Middle frontal gyrus (tissue), 1 donor: ENCODE results near the gene UPF2.
"Not testable (repeated sequence)": the region's sequence is repeated elsewhere in the genome, so short reads cannot be mapped to it uniquely, and the experiment has no call there.

Source experiments
- DNase-seq: peaks from one replicate; pipeline ENCODE4 v3.0.0-alpha.2; 2015; ENCODE audit warnings: low spot score; ENCODE audit errors: extremely low spot score

Gene UPF2

DNA sequence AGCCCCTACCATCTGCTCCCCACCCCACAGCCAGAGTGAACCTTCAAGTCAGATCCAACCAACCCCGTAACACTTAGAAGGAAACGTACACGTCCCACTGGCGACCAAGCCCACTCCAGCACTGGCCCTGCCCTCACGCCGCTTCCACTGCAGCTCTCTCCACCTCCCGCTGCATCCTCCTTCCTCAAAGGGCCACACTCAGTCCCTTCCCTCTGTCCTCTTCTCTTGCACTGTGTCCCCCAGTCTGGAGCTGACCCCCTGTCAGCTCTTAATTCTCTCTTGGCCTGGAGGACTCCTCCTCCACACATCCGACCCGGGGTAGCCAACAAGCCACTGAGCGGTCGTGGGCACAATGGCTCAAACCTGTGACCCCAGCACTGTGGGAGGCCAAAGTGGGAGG lies 133.6 kb downstream of the UPF2 start:
- no peak for DNase-seq

DNA sequence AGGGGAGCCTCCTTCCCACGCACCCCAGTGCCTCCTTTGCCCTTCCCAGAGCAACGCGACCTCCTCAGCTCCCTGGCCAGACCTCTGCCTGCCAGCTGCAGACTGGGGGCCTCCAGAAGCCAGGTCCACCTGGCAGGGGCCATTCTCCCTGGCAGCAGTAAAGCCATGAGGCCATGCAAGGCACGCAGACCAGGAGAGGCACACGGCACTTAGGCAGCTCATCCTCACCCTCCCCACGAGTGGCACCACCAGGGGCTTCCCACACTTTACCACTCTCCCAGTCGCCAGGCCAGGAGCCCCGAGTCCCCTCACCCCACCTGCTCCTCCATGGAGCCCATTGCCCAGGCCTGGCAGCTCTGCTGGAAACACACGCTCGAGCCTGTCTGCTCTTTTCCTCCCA lies 134.1 kb downstream of the UPF2 start:
- DNase-seq = no peak

DNA sequence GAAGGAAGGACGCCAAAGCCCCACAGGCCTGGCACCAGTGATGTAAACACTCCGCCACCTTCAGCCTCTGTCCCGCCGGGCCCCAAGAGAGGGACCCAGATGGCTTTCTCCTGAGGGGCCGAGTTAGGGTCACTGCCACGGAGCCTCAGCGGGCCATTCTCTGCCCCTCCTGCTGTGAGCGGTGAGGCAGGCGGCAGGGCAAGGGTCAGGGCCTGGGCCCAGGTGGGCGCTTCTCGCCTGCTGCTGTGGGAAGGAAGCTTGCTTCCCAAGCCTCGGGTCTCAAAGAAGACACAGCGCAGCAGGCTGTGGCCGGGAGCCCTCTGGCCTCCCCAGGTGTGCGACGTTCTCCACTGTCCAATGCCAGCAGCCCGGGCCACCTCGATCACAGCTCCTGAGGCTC lies 134.7 kb downstream of the UPF2 start:
- no peak for DNase-seq

DNA sequence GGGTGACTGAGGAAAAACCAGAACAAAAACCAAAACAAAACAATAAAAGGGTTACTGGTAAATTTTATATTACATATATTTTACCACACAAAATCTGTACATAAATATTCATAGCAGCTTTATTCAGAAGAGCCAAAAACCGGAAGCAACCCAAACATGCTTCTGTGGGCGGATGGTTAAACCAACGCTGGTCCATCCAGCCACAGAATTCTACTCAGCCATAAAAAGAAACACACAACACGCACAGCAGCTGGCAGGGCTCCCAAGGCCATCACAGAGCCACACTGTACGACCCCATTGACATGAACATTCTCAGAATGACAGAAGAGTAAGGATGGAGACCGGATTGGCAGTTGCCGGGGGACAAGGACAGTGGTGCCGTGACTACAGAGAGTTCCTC lies 135.9 kb downstream of the UPF2 start:
- DNase-seq = no peak

DNA sequence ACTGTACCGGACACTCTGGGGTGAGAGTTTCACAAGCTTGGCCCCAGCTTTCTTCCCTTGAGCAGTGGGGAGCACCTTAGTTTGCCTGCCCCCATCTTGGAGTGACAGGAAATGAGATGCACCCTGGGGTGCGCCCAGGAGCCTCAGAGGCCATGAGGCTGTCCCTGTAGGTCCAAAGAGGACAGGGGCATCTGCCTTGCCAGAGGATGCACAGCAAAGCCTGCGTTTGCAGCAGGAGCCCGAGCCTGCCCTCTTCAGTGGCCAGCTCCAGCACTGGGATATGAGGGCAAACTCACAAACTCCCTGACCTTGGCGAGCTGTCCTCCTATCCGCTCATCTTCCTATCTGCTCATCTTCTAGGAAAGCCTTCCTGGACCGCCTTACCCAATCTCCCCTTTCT lies 140.0 kb downstream of the UPF2 start:
- no peak for DNase-seq

DNA sequence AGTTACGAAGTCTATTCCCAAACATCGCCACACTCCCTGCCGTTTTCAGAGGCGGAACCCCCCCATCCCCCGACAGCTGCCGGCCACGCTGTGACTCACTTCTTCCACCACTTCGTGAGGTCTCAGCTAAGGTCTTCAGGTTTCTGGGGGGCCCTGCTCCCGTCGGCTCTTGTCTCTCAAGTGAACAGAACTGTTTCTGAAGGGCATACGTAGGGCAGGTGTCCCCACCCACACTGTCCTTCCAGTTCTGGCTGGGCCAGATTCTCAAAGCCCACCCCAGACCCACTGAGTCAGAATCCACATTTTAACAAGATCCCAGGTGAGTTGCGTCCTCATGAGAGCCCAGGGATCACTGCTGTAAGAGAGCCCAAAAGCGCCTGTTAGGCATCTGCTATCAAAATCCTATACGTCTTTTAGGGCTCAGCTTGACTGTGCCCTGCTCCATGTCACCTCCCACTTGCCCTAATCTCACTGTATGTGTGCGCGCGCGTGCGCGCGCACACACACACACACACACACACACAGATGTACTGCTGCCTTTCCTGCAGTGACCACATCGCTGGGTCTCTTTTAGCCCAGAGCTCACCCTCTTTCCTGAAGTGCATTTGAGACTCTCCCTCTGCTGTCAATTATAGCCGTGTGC lies 140.7 kb downstream of the UPF2 start:
- no peak for DNase-seq

DNA sequence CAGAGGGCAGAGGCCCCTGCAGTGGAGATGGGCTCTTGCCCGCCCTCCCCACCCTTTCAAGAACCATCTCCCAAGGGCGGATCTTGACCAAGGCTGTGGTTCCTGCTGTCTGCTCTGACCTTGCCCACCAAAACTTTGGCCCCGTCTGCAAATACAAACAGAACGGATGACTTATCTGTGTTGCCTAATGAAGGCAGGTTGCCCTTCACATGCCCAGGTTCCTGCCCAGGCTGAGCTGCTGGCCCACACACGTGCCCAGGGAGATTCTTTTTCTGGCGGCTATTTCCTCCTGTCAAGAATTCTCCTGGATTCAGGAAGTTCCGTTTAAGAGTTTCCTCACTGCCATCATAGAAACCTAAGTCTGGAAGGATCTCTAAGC lies 141.2 kb downstream of the UPF2 start:
- DNase-seq = no peak

DNA sequence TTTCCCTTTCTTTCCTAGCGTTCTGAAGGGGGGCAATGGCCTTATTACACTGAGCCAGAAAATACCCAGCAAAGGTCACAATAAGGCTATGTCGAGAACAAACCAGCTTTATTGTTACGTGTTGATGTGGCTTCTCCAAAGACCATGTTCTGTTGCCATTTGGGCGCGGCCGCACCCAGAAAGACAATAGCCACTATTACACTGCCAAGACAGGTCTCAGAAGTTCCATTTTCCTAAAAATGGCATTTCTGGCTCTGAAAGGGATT lies 141.6 kb downstream of the UPF2 start:
- no peak for DNase-seq

DNA sequence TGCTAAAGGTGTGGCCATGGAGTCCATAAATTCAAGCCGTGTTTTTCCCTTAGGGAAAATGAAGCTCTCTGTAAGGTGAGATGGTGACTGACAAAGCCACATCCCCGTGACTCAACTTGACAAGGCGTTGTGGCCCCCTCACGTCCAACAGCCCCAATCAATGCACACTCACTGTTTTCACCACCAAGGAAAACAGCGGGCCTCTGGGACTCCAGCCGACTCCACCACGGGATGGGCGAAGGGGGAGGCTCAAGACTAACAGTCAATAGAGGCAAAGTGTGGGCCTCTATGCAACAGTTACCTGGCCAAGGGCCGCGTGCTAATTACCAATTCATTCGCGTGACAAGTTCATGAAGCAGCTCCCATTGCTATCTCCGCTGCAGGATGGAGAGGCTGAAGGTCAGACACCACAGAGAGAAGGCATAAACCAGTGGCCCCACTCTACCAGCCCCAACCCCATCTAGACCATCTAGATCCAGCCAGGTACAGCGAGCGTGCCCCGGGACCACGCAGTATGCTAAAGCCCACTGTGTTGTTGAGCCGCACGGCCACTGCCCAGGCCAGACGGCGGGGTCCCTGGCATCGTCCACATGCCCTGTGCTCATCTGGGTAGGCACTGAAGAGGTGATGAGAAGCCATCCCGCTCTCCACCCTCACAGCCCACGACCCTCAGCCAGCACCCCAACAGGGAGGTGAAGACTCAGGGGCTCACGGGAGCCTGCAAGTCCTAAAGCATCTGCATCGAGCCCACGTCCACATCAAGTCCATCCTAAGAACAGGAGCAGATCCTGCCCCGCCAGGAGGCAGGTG lies 143.3 kb downstream of the UPF2 start:
- DNase-seq = no peak

DNA sequence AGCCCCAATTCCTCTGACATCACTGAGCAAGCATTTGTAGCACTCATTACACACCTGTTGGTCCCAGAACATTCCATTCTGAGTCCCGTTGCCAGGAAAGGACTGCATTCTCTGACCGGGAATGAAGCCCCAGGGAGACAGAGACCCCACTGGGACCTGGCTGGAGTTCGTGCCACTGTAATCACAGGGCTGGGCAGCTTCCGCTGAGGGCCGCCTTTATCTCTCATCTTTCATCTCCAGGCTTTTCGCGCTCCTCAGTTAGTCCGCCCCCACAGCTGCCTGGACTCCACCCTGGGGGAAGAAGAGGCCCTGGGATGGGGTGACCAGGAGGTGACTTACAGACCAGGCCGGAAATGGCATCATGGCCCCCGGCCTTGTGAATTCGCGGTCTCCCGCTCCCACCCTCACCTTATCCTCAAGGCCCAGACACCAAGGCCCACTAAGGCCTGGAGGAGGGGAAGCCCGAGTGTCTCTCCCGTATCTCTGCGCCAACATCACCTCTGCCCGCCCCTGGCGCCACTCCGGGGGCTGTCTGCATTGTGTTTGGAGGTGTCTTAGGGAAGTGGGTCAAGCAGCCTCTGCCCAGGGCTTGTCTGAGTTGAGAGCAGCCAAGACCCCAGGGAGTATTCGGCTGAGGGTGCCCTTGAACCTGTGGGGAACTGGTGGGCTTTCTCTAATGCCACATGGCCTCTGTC lies 144.1 kb downstream of the UPF2 start:
- no peak for DNase-seq

DNA sequence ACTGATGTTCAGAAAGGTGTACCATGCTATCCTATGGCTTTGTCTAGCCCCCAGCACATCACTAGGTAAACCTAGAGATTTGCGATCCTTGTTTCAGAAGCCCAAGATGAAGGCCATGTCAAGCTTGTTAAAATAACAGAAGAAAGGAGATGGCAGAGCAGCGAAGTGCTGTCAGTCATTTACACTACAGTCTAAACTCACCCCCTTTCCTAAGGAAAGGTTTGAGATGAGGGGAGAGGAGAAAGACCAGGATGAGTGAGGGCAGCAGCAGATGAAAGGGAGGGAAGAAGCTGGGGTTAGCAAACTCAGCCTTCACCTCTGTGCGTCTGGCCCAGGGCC lies 144.6 kb downstream of the UPF2 start:
- DNase-seq = no peak

DNA sequence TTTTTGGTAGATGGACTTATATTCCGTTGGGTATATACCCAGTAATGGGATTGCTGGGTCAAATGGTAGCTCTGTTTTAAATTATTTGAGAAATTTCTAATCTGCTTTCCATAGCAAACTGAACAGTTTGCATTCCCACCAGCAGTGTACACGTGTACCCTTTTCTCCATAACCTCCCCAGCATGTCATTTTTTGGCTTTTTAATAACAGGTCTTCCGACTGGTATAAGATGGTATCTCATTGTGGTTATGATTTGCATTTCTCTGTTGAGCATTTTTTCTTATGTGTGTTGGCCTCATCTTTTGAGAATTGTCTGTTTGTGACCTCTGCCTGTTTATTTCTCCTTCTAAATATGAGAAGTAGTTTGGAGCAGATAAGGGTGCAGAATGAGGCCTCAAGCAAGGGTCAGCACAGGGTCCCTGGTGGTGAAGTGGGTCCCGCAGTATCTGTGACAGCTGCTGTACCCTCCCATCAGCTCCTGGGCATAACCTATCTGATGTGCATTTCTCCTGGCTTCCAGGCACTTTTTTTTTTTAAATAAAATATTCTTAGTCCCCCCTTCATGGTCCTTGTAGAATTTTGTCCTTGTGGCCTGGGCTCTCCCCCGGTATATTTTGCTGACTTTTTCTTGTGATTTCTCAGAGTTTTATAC lies 145.9 kb downstream of the UPF2 start:
- DNase-seq = no peak

DNA sequence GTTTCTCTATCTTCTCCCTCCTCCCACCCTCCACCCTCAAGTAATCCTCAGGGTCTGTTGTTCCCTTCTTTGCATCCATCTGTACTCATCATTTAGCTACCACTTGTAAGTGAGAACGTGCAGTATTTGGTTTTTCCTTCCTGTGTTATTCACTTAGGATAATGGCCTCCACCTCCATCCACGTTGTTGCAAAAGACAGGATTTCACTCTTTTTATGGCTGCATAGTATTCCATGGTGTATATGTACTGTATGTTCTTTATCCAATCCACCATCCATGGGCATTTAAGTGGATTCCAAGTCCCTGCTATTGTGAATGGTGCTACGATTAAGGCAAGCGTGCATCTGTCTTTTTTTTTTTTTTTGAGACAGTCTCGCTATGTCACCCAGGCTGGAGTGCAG lies 147.0 kb downstream of the UPF2 start:
- DNase-seq = no peak

DNA sequence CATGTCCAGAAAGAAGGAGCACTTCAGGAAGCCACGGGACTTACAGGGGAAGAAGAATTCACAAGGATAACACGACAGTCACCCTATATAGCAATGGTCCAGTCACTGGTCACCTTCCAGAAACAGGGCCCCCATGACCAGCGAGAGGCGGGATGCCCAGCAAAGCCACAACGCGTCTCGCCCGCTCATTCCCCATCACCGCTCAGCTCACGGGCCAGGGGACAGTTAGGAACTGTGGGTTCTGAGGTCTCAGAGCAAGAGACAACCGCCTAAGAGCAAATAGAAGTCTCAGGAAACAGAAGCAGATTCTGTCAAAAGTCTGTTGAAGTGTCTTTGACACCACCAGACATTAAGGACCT lies 147.5 kb downstream of the UPF2 start:
- DNase-seq = no peak

DNA sequence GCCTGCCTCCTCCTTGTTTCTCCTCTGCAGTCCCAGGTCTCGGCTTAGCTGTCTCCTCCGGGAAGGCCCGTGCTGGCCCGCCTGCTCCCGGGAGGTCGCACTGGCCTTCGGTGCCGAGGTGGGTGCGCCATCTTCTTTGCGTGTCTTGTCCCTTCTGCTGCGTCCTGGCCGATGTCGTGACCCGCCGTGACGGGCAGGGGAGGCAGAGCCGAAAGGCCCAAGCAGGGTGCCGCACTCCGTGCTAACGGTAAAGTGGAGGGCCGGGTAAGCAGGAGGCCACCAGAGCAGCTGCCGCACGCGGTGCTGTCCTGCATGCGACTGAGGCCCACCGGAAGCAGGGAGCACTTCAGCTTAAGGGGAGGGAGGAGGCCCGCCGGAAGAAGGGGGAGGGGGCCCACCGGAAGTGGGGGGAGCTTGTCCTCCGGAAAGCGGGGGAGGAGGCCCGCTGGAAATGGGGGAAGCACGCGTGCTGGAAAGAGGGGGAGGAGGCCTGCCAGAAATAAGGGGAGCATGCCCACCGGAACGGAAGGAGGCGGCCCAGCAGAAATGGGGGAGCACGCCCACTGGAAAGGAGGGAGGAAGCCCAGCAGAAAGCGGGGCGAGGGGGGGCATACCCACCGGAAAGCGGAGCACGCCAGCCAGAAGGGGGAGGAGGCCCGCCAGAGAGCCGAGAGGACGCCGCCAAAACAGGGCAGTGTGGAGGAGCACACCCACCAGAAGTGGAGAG lies 148.1 kb downstream of the UPF2 start:
- no peak for DNase-seq

DNA sequence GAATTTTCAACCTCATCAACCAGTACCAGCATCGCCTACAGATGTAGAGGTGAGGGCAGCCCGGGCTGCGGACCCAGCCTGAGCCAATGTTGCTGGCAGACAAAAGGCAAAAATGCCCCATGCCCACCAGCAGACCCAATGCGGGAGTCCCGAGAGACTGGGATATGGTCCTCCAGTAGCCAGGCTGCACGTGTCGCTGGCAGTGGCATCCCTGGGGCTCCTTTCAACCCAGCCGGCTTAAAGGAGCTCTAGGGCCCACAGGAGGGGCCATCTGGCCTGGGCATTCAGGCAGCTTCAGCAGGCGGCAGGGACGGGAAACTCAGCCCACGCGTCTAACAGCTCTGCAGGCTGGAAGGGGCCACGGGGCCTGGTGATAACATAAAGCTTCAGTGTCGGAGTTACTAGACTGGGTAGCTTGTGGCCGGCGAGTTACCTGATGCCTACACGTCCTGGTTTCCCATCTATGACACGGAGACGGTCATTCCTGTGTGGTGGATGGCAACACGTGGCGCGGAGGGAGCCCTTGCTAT lies 148.8 kb downstream of the UPF2 start:
- DNase-seq = no peak

DNA sequence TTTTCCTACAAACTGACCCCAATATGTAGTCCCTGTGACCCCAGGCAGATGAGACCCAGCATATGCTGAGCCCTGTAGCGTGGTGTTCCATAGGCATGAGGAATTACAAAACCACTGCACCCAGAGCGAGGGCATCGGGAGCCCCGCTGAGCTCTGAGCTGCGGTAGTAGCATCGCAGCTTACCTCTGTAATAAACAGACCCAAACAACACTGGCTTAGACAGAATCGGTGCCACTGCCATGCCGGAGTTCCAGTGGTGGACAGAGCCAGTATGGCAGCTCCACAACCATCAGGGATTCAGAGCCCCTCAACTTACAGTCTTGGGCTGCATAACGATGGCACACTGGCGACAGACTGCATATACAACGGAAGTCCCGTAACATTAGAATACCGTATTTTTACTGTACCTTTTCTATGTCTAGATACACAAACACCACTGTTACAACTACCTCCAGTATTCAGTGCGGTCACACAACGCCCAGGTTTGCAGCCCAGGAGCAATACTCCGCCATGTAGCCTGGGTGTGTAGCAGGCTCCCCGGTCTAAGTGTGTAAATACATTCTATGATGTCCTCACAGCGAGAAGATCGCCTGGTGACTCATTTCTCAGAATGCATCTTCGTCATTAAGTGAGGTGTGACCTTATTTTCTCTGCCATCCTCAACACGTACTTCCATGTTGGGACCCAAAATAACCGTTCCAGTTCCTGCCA lies 150.7 kb downstream of the UPF2 start:
- no peak for DNase-seq

DNA sequence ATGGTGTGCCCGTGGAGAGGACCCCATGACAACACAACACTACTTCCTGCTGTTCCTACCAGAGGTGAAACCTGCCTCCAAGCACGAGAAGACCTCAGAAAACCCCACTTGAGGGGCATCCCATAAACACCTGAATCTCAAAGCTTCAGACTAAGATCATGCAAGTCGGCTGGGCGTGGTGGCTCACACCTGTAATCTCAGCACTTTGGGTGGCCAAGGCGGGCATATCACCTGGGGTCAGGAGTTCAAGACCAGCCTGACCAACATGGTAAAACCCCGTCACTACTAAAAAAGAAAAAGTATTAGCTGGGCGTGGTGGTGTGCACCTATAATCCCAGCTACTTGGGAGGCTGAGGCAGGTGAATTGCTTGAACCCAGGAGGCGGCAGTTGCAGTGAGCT lies 153.3 kb downstream of the UPF2 start:
- not testable (repeated sequence) for DNase-seq

DNA sequence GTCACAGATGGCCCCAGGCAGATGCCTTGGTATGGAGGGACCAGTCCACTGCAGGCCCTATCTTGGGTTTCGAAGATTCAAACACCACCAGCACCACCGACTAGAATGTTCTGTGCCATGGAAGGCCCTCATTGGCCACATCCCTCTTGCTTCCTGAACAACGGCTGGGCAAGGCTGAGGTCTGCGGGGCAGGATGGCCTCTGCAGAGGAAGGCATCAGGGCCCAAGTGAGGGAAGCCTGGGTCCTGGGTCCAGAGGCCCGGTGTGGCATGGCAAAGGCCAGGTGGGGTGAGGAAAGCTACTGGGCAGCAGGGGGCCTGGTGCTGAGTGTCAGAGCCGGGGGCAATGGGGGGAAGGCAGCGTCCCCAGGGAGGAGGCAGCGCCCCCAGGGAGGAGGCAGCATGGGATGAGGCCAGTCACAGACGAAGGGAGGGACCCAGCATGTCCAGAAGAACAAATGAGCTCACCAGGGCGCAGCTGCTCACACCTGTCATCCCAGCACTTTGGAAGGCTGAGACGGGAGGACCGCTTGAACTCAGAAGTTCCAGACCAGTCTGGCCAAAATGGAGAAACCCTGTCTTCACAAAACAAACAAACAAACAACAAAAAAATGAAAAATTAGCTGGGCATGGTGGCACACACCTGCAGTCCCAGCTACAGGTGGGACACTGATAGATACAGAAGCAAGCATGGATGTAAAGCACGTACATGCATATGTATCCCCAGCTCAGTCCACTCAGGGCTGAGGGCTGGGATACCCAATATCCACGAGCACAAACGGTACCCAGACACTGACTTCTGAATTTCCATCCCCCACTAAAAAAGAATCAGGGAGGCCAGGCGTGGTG lies 155.0 kb downstream of the UPF2 start:
- DNase-seq = no peak

DNA sequence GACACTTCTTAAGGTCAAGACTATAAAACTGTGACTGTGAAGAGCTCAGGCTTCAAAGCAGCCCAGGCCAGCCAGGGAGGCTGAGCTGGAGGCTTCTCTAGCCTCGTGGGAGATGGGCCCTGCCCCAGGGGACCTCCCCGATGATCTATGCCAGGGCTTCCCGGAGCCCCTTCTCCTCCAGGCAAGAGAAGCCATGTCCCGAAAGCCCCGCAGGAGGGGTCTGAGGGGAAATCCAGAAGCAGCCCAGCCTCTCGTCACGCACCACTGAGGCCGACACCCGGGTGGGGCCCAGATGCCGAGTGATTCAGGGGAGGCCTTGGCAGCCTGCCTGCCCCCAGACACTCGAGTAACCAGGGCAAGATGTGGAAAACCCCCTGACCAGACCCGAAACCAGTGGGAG lies 155.8 kb downstream of the UPF2 start:
- no peak for DNase-seq
